ENCODE data around the gene PDIA6.
A peak's percentile ranks its signal among the peaks of the same experiment; 100 is the strongest.
"Not testable (repeated sequence)": the region's sequence is repeated elsewhere in the genome, so short reads cannot be mapped to it uniquely, and the experiment has no call there.

The PDIA6 gene

DNA sequence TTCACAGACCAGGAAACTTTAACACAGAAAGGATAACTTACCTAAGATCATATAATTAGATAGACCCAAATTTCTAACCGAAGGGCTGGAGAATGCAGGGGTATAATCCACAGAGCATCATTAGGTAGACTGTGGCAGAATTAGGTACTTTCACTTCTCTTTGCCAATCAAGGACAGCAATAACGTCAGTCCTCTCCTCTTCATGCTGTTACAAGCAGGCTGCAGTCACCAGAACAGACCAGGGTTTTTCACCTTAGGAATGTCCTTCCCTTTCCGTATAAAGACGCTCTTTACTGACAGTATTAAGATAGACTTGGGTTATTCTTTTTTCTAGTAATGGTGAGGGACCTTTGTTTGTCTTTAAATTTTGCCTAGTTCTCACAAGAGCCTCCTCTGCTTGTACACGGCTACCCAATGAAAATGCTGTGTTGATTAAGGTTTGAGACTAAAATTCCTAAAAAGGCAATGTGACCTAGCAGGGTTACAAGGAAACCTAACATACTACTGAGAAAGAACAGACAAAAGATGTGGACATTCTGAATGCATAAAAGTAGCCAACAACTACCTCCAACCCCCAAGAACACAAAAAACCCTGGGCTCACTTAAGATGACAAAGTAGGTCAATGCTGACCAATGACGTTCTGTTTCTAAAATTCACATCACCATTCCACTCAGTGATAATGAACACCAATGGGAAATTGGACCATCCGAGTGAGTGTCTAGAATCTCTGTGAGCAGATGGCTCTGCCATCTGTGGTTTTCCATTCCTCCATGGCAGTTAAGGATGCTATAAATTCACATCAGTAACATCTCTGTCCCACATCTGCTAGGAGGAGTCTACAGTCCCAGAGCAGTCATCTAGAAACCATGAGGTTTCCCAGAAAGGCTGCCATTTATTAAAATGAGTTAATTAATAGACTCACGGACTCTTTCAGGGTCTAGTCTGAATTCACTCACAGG, 2.1 kb downstream of the PDIA6 start:
- DNase-seq (ENCODE audit: low read depth in 2 of 2): no peak

DNA sequence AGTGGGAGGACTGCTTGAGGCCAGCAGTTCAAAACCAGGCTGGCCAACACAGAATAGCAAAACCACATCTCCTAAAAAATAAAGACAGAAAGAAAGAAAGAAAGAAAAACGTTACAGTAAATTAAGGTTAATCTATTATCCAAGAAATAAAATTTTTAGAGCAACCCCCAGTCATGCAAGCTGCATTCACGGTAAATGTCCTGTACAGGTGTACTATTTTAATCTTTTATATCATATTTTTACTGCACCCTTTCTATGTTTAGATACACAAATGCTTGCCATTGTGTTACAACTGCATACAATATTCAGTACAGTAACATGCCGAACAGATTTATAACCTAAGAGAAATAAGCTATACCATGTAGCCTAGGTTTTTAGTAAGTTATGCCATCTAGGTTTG, 6.0 kb downstream of the PDIA6 start:
- DNase-seq (ENCODE audit: low read depth in 2 of 2): no peak

DNA sequence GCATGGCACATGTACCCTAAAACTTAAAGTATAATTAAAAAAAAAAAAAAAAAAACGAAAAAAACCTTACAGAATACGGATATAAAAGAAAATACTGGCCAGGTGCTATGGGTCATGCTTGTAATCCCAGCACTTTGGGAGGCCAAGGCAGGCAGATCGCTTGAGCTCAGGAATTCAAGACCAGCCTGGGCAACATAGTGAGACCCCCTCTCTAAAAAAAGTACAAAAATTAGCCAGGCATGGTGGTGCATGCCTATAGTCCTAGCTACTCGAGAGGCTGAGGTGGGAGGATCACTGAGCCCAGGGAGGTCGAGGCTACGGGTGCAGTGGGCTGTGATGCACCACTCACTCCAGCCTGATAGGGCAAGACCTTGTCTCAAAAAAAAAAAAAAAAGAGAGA, 6.6 kb downstream of the PDIA6 start:
- DNase-seq (ENCODE audit: low read depth in 2 of 2): not testable (repeated sequence)

DNA sequence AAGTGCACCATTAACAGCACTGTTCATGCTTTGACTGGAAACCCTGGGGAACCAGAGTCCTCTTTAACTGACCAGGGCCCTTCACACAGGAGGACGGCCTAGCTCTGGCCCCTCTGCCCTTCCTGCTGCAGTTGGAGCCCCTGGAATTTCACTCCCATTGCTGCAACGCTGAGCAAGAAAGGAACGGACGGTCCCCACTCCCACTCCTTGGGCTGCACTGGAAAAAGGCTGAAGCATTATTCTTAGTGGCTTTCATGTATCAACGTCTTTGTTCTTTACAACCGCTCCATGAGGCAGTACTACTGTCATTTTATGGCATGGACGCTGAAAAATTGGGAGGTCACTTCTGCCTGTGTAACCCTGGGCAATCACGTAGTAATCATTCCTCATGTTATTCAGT, 9.9 kb downstream of the PDIA6 start:
- DNase-seq (ENCODE audit: low read depth in 2 of 2): no peak

DNA sequence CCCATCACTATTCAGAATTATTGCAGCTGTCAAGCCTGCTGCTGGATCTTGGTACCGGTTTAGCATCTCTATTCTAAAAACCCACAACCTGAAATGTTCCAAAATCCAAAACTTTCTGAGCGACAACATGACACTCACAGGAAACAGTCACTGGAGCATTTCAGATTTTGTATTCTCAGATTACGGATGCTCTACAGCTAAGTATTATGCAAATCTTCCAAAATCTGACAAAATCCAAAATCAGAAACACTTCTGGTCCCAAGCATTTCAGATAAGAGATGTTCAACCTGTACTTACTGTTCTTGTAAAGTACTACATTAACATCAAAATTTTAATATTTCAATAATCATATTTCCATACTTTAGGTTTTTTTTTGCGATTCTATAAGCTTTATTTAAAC, 12.4 kb downstream of the PDIA6 start:
- DNase-seq (ENCODE audit: low read depth in 2 of 2): no peak

DNA sequence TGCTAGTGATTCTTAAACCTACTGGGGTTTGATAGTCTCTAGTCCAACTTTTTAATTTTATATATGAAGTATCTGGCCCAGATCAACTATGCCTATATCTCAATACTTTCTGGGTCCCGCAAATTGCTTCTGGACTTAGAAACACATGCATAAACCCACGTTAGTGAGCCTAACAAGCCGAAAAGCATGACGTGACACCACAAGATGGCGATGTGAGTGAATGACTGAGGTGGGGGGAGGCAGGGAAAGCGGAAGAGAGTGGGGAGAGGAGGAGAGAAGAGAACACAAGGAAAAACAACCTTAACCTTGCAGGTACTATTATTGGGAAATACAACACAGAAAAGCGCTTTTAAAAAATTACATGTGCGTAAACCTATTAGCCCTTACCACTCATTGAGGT, 13.8 kb downstream of the PDIA6 start:
- no peak for DNase-seq (ENCODE audit: low read depth in 2 of 2)

DNA sequence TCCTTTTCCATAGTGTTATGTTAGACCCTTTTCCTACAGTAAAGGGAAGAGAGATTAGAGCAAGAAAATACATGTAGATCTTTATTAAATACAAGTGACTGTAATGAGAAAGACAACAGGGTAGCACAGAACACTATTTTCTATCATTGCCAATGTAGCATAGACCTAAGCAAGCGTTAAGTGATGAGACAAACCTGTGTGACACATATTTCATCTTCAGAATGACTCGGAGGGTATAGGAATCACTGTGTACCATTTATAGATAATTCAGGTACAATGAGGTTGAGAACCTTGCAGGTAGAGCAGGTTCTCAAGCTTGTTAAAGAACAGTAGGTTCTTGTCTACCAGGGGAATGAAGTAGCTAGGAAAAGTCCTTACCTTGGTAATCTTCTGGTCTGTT, 15.9 kb downstream of the PDIA6 start:
- DNase-seq (ENCODE audit: low read depth in 2 of 2): no peak

DNA sequence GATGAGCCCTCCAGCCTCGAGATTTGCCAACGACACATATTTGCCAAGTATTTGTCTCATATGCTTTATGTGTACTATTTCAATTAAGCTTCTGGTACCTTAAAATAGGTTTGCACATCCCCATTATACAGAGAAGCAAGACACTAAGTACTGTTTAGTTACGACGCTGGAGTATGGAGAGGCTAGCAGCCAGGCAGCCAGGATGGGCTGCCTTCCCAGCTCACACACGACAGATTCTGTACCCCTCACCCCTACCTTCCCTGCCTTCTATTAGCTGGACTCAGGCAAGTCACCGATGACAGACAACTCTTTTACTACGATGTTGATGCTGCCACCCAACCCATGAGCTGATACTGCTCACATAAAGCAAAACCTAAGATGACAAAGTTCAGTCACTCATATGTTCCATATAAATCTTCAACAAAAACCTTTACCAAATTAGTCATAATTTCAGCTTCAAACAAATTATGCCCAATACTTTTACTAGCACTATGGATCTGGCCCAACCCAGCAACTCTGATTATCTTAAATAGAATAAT, 17.0 kb downstream of the PDIA6 start:
- DNase-seq (ENCODE audit: low read depth in 2 of 2): no peak

DNA sequence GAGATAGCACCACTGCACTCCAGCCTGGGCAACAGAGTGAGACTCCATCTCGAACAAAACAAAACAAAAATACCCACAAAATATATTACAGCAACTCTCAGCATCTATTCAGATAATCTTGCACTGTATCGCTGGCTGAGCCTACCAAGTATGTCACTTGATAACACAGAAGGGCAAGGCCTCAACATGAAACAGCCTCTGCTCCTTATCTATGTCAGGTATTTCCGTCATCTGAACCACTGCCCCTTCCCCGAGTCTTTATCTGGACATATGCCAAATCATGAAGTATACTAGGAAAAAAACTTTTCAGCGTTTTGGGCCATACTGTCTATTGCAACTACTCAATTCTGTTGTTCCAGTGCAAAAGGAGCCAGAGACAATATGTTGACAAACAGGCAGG, 17.7 kb downstream of the PDIA6 start:
- no peak for DNase-seq (ENCODE audit: low read depth in 2 of 2)

DNA sequence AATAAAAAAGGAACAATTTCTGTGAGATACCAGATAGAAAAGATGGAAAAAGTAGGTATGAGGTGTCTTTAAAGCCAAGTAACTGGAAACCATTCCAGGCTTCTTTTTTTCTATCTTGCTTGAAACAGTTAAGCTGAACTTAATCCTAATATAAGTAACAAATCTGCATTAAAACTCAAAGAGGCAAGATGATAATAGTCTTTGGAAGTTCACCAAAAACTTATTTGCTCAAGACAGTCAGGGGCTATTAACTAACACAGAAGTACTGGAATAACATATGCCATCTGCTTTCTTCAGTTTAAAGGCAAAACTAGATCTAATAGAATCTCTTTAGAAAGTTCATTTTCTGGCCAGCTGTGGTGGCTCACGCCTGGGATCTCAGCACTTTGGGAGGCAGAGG, 18.8 kb downstream of the PDIA6 start:
- DNase-seq (ENCODE audit: low read depth in 2 of 2): no peak

DNA sequence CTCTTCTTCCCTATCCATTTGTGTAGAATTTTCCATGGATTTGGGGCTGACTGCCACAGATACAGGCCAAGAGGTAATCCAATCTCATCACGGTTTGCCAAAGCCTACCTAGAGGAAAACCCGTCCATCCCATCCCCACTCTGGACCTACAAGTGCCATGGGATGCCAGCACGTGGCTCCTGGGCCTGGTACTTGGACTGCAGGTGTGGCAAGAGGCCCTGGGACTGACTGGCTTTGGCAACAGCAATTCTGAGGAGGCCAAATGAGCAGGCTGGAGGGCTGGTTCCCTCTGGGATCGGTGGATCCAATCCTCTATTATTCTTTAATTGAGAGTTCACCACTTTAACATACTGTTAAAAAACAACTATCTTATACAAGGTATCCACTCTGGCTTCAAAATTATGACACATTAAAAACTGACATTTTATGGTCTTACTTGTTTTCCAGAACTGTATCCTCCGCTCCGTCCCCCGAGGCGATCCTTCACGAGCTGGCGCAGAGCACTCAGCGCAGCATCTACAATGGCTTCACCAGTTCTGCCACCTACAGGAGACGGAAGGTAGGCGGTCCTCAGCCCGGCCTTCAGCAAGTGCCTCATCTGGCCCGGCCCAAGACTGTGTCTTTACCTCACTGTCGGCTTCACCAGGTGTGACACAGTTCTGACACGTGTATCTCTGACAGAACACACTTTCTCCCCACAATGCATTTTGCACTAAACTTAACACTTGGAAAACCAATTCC, 19.8 kb downstream of the PDIA6 start:
- DNase-seq (ENCODE audit: low read depth in 2 of 2): no peak

DNA sequence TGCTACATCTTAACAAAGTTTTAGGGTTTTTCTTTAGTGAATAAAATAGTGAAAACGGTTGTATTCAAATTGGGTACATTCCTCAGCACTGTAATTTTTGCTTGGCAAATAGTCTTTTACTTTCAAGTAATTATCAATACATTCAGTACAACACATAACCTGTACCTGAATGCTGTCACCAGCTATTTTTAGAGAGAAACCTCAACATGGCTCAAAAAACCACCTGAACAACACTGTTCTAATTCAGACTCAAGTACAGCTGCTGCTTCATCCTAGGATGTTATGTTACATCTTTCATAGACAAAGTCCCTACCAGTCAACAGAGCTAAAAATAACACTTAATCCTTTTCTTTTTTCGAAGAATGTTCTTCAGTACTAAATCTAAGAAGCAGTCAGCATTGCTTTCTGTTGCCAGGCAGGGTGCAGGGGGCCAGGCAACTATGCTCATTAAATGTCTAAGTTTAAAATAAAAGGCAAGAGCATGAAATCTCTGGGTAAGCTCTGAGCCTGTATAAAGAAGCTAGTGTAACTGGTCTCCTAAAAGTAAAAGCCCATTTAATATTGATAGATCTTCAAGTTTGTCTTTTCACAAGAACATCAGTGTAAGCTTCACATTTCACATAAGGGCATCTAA, 20.5 kb downstream of the PDIA6 start:
- DNase-seq (ENCODE audit: low read depth in 2 of 2): no peak

DNA sequence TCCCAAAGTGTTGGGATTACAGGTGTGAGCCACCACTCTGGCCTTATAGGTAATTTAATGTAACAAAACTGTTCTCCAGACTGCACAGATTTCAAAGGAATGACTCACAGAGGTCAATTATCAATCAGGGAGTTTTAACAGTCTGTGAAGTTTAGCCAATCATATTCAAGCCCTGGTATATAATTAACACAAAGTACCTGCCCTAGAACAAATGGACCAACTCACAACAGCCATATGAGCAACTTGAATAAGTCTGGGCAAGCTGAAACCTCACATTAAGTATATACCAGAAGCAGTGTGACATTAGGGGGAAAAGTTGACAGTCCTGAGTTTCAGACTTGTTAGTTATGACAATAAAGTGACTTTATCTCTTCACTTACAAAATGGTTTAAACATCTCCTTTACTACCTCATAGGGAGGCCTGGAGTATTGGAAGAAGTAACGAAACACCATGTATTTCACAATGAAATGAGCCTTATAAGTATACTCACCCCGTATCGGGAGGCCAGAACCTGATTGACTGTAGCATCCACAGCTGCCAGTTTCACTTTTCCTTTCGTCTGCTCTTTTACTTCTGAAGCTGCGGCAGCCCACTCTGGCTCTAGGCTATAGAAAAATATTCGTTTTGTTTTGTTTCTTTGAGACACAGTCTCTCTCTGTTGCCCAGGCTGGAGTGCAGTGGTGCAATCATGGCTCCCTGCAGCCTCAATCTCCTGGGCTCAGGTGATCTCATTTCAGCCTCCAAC, 22.2 kb downstream of the PDIA6 start:
- DNase-seq (ENCODE audit: low read depth in 2 of 2): no peak

DNA sequence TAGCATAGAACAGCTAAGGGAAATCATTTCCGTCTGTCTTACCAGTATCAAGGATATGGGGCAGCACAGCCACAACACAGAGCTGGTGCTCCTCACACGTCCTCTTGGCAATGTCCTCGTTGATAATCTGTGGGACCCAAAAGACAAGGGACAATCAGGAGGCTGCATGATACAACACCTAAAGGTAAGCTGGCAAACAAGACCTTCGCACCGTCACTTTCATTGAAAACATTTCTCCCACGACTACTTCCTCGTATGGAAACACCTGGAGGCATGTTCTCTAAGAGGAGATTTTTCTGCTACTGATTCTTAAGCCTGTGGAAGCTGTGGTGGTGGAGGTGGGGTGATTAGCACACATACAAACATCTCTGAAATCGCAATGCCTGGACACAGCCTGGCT, 23.7 kb downstream of the PDIA6 start:
- no peak for DNase-seq (ENCODE audit: low read depth in 2 of 2)

DNA sequence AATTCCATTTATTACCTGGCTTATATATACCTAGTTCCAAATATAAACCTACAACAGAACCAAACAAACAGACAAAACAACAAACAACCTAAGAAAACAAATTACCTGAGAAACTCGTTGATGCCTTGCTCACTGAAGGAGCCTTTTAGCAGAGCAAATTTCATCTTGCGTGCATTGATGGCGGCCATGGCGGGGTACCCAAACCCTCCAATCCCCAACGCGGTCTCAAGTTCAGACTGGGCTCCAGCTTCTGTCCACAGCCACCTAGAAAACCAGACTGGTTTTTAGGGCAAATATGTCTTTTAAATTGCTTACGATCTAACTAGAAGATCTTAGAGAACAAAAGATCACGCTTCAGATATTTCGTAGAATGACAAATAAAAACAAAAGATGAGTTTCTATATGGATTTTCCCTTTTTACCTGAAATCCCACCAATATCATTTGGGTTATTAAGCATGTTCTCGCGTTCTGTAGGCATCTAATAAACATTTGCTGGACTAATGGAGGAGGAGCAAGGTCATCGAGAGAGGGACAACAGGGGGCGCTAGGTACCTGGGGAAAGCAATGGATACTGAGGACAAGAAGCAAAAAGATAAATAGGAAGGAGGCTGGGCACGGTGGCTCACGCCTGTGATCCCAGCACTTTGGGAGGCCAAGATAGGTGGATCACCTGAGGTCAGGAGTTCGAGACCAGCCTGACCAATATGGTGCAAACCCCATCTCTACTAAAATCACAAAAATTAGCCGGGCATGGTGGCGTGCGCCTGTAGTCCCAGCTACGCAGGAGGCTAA, 25.2 kb downstream of the PDIA6 start:
- DNase-seq (ENCODE audit: low read depth in 2 of 2): peak; percentile 23 to 38

DNA sequence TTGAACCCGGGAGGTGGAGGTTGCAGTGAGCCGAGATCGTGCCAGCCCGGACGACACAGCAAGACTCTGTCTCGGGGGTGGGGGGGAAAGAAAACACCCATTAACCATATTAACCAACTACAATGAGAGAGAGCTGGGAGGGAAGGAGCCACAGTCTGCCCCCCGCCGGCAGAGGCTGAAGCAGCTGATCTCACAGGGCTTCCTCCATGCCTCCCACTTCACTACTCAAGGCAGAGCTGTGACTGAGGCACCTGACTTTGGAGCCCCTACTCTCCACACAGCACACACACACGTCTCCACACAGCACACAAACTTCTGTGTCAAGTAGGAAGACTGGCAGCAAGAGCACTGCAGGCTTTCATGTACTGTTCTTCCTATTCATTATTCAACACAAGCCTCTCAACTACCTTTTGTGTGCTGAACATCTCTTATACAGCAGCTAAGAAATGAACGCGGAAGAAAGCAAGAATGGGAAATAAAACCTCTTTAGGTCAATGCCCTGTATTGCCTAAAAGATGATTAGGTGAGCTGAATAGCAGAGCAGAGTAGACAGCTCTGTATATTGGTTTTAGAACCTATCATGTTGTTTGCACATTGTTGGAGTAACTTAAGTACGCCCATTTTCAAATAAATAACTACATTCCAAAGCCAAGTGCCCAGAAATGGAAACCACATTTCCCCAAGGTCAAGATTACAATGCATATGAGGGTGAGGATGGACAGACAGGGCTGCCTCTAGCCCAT, 26.2 kb downstream of the PDIA6 start:
- no peak for DNase-seq (ENCODE audit: low read depth in 2 of 2)

DNA sequence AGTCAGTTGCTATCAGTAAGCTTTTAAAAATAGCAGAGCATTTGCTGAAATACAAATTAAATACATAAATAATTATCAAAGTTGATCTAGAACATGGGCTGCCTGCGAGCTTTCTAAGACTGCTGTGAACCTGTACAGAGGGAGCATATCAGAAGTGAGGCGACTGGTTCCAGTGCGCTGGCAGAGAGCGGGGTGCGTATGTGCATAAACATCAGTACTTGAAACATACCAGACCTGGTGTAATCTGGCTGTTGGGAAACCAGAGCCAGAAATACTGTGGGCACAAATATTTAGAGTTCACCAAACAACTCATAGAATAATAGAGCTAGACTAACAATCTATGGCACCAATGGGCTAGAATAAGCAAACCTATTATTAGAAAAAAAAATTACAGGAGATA, 27.3 kb downstream of the PDIA6 start:
- no peak for DNase-seq (ENCODE audit: low read depth in 2 of 2)

DNA sequence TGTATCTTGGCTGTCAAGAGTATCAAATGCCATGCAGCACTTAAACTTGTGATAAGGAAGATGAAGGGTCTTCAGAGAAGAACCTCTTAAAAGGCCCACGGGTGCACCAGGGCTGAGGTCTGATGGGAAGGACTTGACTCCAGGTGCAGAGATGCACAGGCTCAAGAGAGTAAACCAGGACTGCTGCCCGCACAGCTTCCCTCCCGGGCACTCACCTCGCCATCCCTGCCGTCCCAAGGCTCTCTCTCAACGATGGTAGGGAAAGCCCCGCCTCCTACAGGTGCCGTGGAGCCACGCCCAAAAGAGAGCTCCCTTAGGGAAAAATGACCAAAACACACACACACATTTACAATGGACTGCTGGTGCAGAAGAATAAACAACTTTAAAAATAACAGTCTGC, 27.9 kb downstream of the PDIA6 start:
- DNase-seq (ENCODE audit: low read depth in 2 of 2): no peak

DNA sequence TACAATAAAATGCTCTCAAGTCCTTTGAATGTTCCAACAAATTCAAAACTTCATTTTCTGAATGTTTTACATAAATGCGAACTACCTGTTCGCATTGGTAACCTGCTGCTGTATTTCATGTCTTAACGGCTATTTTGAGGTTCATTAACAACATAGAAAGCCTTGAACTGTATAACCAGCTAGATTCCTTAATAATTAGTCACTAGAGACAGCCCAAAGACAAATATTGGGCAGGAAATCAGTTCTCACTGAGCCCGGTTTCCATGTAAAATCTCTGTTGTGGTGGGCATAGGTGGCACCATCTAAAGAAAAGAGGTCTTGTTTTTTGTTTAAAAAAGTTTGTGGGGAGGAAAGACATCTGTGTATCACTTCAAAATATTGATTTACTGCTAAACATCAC, 29.2 kb downstream of the PDIA6 start:
- no peak for DNase-seq (ENCODE audit: low read depth in 2 of 2)

DNA sequence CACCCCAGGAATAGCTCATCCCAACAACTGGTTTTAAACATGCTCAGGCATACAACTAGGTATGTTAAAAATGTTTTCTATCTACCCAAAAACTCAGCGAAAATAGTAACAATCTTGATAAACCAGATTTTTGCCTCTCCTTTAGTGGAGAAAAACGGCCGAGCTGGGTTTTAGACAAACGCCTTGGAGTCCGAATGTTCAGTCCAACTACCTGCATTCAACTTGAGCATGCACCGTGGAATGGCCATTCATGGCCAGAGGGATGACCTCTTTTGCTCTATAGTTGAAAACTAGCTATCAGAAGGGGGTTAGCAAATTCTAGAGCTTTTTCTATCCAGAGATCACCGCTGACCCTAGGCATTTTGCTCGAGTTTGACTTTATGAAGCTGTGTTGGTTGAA, 30.8 kb downstream of the PDIA6 start:
- no peak for DNase-seq (ENCODE audit: low read depth in 2 of 2)

All from stimulated activated CD4-positive, alpha-beta T cell treated with anti-CD3 and anti-CD28 coated beads, Interleukin-4, amount 100 ng/mL, for 48 hours (primary cell).